IPS-NIHi7 (cell line): ENCODE measurements around the gene PLA2G4B.
A peak's percentile ranks its signal among the peaks of the same experiment; 100 is the strongest.
"Not testable (repeated sequence)": the region's sequence is repeated elsewhere in the genome, so short reads cannot be mapped to it uniquely, and the experiment has no call there.

Source experiments
- DNase-seq: peaks from one replicate; pipeline ENCODE4 v3.0.0; 2012; ENCODE audit warnings: mixed read lengths; ENCODE audit errors: extremely low spot score

PLA2G4B gene

DNA sequence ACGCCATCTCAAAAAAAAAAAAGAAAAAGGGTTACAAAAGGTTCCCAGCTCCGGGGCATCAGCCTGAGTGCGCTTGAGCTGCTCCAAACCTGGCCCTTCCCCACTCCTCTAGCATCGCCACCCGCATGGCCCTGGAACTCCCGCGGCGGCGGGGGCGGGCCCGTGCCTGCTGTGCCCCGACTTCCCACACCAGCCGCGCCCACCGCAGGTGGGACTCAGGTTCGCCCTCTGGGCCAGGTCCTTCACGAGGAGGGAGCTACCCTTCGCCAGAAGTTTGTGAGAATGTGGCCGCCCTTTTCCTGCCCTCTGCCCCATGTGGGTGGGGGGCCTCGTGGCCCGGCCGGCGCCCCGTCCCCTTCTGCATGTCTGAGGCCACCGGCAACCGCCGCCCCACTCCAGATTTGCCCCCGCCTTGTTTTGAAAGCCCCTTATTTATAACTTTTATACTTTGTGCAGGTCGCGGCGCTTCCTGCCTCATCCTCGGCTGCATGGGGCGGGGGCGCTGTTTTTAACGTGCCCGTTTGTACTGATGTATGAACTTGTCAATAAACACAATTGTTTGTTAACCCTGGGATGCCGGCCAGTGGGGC, 11.3 kb upstream of the PLA2G4B start:
- peak; percentile 56 for DNase-seq

GRCh38 chr15:41827880-41828806, 10.5 kb upstream of the PLA2G4B start, which contains the start of gene JMJD7:
Gene JMJD7 (plus strand): TSS chr15:41828092. CDS start chr15:41828125, 33 bp downstream.
- DNase-seq, result peak; percentile 100

- DNase-seq, result no peak
Measured at GRCh38 chr15:41828807-41829141, 9.9 kb upstream of the PLA2G4B start.

- no peak for DNase-seq
Measured at GRCh38 chr15:41829959-41830646, 8.5 kb upstream of the PLA2G4B start.

DNA sequence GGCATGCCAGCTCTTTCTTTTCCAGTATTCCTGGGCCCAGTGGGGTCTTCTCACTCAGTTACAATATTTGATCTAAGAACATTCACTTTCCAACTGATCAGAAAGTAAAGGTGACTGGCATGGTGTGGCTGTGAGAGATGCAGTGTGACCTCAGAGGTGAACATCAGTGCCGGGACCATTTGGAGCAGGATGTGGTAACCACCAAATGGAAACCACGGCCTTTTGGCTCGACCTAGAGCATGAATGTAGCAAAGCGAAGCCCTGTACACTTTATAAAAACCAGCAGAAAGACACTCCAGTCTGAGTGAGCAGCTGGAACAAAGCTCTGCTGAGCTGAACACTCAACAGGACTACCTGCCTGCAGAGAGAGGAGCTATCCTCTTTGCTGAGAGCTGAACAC, 7.4 kb upstream of the PLA2G4B start:
- DNase-seq, result not testable (repeated sequence)

DNA sequence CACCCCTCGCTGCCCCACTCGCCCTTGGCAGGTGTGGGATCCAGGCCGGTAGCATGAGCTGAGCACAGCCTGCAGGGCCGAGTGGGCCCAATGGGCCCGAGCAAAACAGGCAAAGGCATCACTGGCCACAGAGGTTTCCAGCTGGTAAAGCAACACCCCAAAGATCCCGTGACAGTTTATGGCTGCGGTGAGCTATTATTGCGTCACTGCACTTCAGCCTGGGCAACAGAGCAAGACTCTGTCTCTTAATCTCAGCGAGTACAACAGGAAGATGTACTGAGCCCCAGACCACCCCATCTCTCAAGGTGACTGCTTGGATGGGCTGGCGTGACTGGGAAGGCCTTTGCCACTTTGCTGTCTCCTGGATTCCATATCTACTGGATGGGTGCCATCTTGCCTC, 6.4 kb upstream of the PLA2G4B start:
- no peak for DNase-seq

GRCh38 chr15:41832875-41833274, 5.8 kb upstream of the PLA2G4B start:
- DNase-seq, result no peak

GRCh38 chr15:41834096-41834495, 4.6 kb upstream of the PLA2G4B start:
- DNase-seq, result no peak

DNA sequence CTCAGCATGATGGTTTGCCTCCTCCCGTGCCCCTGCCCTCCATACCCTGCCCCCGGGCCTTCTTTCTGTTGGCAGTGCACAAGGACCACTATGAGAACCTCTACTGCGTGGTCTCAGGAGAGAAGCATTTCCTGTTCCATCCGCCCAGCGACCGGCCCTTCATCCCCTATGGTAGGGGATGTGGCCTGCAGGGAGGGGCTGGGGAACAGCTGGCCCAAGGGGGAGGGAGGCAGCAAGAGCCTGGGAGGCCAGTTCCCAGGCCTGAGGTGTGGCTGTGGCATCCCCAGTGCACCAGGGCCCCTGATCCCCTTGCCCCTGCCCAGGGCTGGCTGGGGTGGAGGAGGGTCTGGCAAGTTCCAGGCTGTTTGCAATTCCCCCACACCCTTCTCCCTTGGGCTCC, 2.6 kb upstream of the PLA2G4B start:
- no peak for DNase-seq

- no peak for DNase-seq
Measured at GRCh38 chr15:41836713-41837454, 1.8 kb upstream of the PLA2G4B start.

DNA sequence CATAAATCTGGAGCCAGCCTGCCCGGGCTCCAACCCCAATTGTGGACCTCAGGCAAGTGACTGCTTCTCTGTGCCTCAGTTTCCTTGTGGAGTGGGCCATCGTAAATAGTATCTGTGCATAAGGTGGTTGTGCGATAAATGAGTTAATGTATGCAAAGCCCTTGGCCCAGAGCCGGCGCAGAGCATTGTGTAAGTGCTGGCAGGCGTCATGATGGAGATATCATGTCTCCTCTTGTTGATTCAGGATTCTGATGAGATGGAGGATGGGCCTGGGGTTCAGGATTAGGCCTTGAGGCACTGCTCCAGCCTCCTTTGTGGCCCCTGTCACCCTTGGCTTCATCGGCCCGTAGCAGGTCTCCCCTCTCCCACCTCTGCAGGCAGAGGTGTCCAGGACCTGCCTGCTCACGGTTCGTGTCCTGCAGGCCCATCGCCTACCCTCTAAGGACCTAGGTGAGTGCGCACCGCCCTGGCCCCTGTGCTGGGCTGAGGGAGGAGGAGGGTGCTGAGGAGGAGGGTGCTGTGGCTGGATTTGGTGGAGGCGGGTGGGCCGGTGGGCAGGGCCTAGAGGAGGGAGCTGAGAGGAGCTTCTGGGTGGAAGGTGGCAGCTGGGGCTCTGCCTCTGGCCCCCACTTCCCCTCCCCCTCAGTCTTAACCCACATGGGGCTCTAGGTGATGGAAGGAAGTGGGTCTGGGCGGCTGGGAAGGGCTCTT, 1.3 kb downstream of the PLA2G4B start:
- DNase-seq, result no peak

DNA sequence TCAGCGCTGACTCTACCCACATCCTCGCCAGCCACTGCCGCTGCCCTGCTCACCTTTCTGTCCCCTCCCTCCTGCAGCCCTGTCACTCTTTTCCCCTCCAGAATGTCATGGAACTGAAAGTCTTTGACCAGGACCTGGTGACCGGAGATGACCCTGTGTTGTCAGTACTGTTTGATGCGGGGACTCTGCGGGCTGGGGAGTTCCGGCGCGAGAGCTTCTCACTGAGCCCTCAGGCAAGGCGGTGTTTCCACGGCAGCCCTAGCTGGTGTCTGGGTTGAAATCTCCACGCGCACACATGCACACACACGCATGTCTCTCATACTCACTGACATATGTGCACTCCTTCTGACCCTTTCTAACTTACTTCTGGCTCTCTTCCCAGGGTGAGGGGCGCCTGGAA, 2.0 kb downstream of the PLA2G4B start:
- no peak for DNase-seq

DNA sequence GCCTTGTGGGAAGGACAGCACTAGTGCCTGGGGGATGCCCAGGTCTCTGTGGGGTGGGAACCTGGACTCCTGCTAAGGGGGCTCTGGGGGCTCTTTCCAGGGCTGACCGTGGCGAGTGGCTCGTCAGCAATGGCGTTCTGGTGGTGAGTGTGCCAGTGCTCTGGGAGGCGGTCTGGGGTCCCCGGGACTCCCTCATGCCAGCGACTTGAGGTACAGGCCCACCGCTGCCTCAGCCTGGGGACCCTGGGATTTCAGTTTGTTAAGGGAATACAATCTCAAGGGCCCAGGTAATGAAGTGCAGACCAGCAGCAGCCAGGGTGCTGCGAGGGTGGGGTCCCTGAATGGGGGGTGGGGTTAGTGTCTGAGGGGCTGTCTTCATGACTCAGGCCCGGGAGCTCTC, 2.5 kb downstream of the PLA2G4B start:
- no peak for DNase-seq

DNA sequence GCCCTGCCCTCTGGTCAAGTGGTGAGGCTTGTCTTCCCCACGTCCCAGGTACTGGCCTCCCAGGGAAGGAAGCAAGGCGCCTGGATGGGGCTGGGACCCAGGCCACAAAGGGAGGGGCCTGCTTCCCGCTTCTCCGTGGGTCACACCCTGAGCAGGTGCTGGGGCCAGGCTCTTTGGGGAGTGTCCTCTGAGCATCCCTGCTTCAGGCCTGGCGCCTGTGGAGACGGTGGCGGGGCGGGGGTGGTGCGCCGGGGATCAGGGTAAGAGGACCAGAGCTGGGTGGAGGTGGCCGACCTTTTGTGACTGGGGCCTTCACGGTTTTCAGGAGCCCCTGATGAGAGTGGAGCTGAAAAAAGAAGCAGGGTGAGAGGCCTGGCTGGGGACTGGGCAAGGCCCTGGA, 3.6 kb downstream of the PLA2G4B start:
- DNase-seq, result no peak

DNA sequence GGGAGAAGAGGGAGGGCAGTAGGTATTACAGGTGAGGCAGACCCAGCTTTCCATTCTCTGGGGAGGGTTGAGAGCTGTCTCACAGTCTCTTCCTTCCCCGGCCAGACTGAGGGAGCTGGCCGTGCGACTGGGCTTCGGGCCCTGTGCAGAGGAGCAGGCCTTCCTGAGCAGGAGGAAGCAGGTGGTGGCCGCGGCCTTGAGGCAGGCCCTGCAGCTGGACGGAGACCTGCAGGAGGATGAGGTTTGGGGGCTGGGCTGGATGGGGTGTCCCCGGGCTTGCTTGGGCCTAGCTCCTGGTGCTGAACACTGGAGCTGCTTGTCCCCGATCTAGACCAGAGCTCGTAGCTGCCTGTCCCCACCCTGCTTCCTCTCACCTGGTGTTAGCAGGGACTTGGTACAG, 4.9 kb downstream of the PLA2G4B start:
- no peak for DNase-seq

DNA sequence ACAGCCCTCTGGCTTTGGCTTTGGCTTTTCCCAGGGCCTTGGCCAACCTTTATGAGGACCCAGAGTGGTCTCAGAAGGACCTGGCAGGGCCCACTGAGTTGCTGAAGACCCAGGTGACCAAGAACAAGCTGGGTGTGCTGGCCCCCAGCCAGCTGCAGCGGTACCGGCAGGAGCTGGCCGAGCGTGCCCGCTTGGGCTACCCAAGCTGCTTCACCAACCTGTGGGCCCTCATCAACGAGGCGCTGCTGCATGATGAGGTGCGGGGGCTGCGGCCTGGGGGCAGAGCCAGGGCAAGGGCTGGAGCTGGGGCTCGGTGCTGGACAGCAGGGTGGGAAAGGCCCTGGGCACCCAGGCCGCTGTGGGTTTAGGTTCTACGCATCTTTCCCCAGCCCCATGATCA, 6.2 kb downstream of the PLA2G4B start:
- no peak for DNase-seq

DNA sequence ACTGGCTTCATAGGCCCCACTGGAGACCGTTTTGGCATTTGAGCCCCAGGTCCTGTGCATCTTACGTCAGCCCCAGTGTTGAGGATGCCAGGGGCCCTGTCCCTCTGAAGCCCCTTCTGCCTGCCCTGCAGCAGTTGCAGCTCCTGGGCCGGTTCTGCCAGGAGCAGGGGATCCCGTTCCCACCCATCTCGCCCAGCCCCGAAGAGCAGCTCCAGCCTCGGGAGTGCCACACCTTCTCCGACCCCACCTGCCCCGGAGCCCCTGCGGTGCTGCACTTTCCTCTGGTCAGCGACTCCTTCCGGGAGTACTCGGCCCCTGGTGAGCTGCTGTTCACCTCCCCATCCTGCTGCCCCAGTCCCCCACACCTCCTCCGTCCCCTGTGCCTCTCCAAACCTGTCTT, 8.6 kb downstream of the PLA2G4B start:
- no peak for DNase-seq

- no peak for DNase-seq
Measured at GRCh38 chr15:41847981-41848380, 9.3 kb downstream of the PLA2G4B start.

DNA sequence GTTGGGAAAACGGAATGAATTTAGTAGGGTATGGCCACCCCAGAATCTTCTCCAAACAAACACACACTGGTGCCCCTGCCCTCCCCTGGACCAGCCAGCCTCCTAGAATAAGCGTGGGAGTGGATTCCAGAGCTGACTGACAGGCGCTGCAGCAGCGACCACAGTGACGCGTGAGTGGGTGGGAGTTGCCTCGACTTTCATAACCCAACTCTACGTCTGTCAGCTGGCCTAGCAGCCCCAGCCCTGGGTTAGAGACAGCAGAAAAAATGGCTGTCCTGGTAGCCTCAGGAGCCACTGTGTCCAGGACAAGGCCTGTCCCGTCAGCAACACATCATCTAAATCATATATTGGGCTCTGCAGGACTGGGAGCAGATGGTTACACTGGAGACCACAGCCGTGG, 10.0 kb downstream of the PLA2G4B start:
- DNase-seq, result no peak

GRCh38 chr15:41849204-41849603, 10.6 kb downstream of the PLA2G4B start:
- DNase-seq, result no peak

DNA sequence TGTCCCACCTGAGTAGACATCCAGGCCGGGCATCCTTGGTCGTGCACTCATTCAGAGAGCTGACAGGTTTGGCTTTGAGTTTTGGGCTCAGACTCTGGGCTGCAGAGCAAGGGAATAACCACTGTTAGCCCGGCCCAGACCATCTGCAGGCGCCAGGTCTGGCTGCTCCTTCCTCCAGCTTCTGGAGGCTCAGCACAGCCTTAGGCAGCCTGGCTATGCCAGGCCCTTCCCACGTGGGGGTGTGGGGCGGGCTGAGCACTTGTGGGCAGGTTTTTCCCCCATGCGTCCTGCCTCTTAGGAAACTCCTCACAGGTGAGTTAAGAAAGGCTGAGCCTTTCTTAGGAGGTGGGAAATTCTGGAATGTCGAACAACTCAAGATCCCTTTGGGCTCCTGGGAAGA, 11.2 kb downstream of the PLA2G4B start:
- no peak for DNase-seq
